Measurements from ENCODE around the gene DVL1. TPM values are rescaled to one million over a fixed set of nuclear protein-coding genes. Genes with fewer than 3 reads are reported as not detected.

DVL1 gene
- total and polyA plus RNA-seq, 2 of the 13 experiments (the other 11 are each of a cell fraction or from before 2014, with no cell fraction given), result 30.8 to 60.4 TPM

DNA sequence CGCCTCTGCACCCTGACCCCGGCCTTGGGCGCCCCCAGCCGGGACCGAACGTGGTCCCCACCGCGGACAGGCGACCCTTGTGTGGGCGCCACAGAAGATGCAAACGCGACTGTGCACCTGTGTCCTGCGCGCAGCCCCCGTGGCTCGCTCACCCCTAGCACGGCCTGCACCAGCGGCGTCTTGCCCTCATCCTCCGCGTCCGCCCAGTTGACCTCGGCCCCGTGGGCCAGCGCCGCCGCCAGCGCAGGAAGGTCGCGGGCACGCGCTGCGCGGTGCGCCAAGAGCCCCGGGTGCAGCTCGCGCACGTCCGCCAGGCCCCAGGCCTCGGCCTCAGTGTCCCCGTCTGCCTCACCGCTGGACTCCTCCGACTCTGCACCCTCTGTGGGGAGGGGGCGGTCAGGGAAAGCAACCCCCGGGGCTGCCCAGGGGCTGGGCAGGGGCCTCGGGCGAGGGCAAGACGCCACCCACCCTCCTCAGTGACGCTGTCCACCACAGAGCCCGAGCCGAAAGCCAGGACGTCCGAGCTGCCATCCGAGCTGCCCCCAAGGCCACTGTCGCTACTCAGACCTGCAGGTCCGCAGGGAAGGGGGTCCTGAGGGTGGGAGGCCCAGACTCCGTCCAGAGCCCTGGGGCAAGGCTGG lies 54.8 kb downstream of the DVL1 start:
- BruUV-seq (replicated peaks), result no TSS peak
- ChIA-PET CTCF (ENCODE audit: low intra/inter-chr PET ratio, low total read pairs) (no interaction called here), POLR2A (interaction anchor here (0.6 kb wide), 1 partner anchor 11 kb away, joined by 3 read pairs; no protein-coding TSS in a partner anchor)
- no peak for ATAC-seq
- DNase-seq (ENCODE audit: low spot score), result no peak
- Histone ChIP-seq H3K79me2 (ENCODE audit: insufficient read depth, low read length) (no peaks in the 10 kb centered on the region), H3K9me3 (ENCODE audit: low read length) (no peaks in the 10 kb centered on the region), H4K20me1 (ENCODE audit: insufficient read depth, low read length) (no peaks in the 10 kb centered on the region), H3K27ac (ENCODE audit: extremely low read length, insufficient read depth, low read length) (no peak overlapping the region), H3K9ac (ENCODE audit: insufficient read depth, low read depth, low read length) (no peak overlapping the region), H2AFZ (ENCODE audit: low read length) (no peak overlapping the region), H3K36me3 (replicated peaks in 1 of 2; ENCODE audit: control insufficient read depth in 1 of 2, insufficient read depth in 2 of 2, low read length in 2 of 2) (no peaks in the 10 kb centered on the region; a peak in 1 of 5 replicates), H3K4me2 (ENCODE audit: low read depth, low read length) (no peak overlapping the region), H3K4me1 (ENCODE audit: insufficient read depth, low read length) (no peaks in the 10 kb centered on the region), H3K4me3 (replicated peaks in 1 of 3; ENCODE audit: insufficient read depth in 1 of 3, low read depth in 2 of 3, low read length in 3 of 3) (no peak overlapping the region), H3K27me3 (ENCODE audit: control insufficient read depth in 1 of 2, insufficient read depth in 2 of 2, low read length in 2 of 2) (no peaks in the 10 kb centered on the region; a peak in 1 of 5 replicates)
- TF ChIP-seq RORA (CRISPR knock-in tag; IDR thresholded peaks at IDR 0.05) (no peak), RFXAP (CRISPR knock-in tag; IDR thresholded peaks at IDR 0.05; ENCODE audit: borderline replicate concordance) (no peak), SMC3 (IDR thresholded peaks at IDR 0.05; ENCODE audit: low read length) (no peak), REXO4 (CRISPR knock-in tag; IDR thresholded peaks at IDR 0.05; ENCODE audit: borderline replicate concordance) (no peak), ZNF510 (CRISPR knock-in tag; IDR thresholded peaks at IDR 0.05; ENCODE audit: low read depth) (no peak), ZFP82 (CRISPR knock-in tag; IDR thresholded peaks at IDR 0.05; ENCODE audit: borderline replicate concordance) (no peak), EP300 (IDR thresholded peaks at IDR 0.05; ENCODE audit: low read depth in 2 of 2, low read length in 2 of 2) (no peak), EP300 (CRISPR knock-in tag; IDR thresholded peaks at IDR 0.05; ENCODE audit: borderline replicate concordance) (no peak), ESRRA (CRISPR knock-in tag; IDR thresholded peaks at IDR 0.05; ENCODE audit: low read depth) (no peak), GTF2F1 (IDR thresholded peaks at IDR 0.05; ENCODE audit: low read length) (no peak), ZNF136 (CRISPR knock-in tag; IDR thresholded peaks at IDR 0.05; ENCODE audit: low read depth) (no peak), ZNF530 (CRISPR knock-in tag; IDR thresholded peaks at IDR 0.05; ENCODE audit: low read depth) (no peak), ZKSCAN1 (IDR thresholded peaks at IDR 0.05; ENCODE audit: low read length) (no peak), RAD21 (CRISPR knock-in tag; IDR thresholded peaks at IDR 0.05) (no peak), ZBTB25 (CRISPR knock-in tag; IDR thresholded peaks at IDR 0.05) (no peak), GMEB2 (CRISPR knock-in tag; IDR thresholded peaks at IDR 0.05; ENCODE audit: low read depth) (no peak), ZNF335 (CRISPR knock-in tag; IDR thresholded peaks at IDR 0.05) (no peak)
- TF ChIP-seq, protein P1, sequence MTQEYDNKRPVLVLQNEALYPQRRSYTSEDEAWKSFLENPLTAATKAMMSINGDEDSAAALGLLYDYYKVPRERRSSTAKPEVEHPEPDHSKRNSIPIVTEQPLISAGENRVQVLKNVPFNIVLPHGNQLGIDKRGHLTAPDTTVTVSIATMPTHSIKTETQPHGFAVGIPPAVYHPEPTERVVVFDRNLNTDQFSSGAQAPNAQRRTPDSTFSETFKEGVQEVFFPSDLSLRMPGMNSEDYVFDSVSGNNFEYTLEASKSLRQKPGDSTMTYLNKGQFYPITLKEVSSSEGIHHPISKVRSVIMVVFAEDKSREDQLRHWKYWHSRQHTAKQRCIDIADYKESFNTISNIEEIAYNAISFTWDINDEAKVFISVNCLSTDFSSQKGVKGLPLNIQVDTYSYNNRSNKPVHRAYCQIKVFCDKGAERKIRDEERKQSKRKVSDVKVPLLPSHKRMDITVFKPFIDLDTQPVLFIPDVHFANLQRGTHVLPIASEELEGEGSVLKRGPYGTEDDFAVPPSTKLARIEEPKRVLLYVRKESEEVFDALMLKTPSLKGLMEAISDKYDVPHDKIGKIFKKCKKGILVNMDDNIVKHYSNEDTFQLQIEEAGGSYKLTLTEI (CRISPR knock-in tag; conservative IDR thresholded peaks at IDR 0.05), result no peak
- intact Hi-C loops (cut with micrococcal nuclease; ENCODE audit: unreplicated experiment) (loop anchor here (5.0 kb wide), 1 partner anchor 172 kb away; no protein-coding TSS in a partner anchor), in situ Hi-C loops (cut with HindIII; ENCODE audit: extremely low pct_ligation_motif_present, low pct_unique_long_range_greater_than_20kb) (no loop called here)
- FAIRE-seq, result no peak
- 98% methylated on average over 44 of the region's 58 CpGs for WGBS (ENCODE audit: low lambda C conversion rate)

Measured in HepG2 (cell line).